ENCODE measurements around the gene SYCE3. TPM values are rescaled to one million over a fixed set of nuclear protein-coding genes. Genes with fewer than 3 reads are reported as not detected.

SYCE3 gene
- total and polyA plus RNA-seq, 9 of the 15 experiments (the other 6 are each of a cell fraction or from before 2014, with no cell fraction given) = 0.56 TPM; not detected in 8

DNA sequence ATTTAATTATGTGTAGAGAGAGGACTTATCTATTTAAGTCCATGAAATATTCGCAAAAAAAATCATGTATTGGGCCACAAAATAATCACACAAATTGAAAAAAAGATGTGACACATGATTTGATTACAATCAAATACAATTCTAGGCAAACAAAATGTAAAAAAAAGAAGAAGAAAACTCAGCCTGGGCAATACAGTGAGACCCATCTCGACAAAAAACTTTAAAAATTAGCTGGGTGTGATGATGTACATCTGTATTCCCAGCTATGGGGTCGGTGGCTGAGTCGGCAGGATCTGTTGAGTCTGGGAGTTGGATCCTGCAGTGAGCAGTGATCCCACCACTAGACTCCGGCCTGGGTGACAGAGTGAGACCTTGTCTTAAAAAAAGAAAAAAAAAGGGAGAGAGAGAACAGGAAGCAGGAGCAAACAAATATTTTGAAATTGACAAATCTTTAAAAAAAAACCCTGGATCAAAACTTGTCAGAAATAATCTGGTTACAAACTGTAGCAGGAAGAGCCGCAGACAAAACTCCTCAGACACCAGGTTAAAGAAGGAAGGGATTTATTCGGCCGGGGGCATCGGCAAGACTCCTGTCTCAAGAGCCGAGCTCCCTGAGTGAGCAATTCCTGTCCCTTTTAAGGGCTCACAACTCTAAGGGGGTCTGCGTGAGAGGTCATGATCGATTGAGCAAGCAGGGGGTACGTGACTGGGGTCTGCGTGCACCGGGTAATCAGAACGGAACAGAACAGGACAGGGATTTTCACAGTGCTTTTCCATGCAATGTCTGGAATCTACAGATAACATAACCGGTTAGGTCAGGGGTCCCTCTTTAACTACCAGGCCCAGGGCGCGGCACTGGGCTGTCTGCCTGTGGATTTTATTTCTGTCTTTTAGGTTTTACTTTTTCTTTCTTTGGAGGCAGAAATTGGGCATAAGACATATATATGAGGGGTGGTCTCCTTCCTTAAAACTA, 29.6 kb downstream of the SYCE3 start:
- DNase-seq (ENCODE audit: extremely low read depth in 1 of 4, low spot score in 3 of 4) (peak in 1 of 4 experiments; percentile 49), ATAC-seq (peak; percentile 72), FAIRE-seq (peak; percentile 57)
- H3K9ac ChIP-seq (ENCODE audit: insufficient read depth in 1 of 2, low read depth in 2 of 2, low read length in 2 of 2) = 0 out of 4 replicates have a peak overlapping the region, but pooled peaks of 1 of the 2 experiments have one; percentile 25
- peaks cover 10 to 36% of the 10 kb centered on the region in 2 experiments; a peak in 4 of 5 replicates for H3K4me1 ChIP-seq (replicated peaks in 1 of 2; ENCODE audit: control insufficient read depth in 2 of 2, insufficient read depth in 2 of 2, low read length in 2 of 2)
- no peaks in the 10 kb centered on the region for H3K9me1 ChIP-seq (ENCODE audit: control insufficient read depth, insufficient read depth, low read length)
- H3K27ac ChIP-seq (ENCODE audit: extremely low read depth, low read depth, low read length) = peak overlapping the region; percentile 74; the same call in 2 of the 3 replicates
- POLR2A ChIA-PET = interaction anchor here (0.6 to 0.8 kb wide), 3 partner anchors 15 to 56 kb away, joined by 3 read pairs; no protein-coding TSS in a partner anchor
- intact Hi-C loops (cut with micrococcal nuclease) (no loop called here), in situ Hi-C loops (cut with MboI) (no loop called here)
- no peaks in the 10 kb centered on the region for H3K27me3 ChIP-seq (ENCODE audit: control insufficient read depth in 2 of 2, insufficient read depth in 2 of 2, low read length in 2 of 2)
- no peaks in the 10 kb centered on the region for H3K79me2 ChIP-seq (ENCODE audit: control insufficient read depth, insufficient read depth, low read length)
- WGBS (ENCODE audit: insufficient coverage, low coverage, missing lambda C conversion rate) = 15% methylated on average over 19 of the region's 19 CpGs
- BruUV-seq (replicated peaks) = no TSS peak
- H3K9me3 ChIP-seq (replicated peaks; ENCODE audit: control insufficient read depth, insufficient read depth, low read depth, low read length) = 0 out of 2 replicates have a peak, but pooled peaks cover 2% of the 10 kb centered on the region
- H3K36me3 ChIP-seq (ENCODE audit: control insufficient read depth, insufficient read depth, low read length) = no peaks in the 10 kb centered on the region
- peak overlapping the region; percentile 55; the same call in 1 of the 2 replicates for H3K4me2 ChIP-seq (ENCODE audit: insufficient read depth, low read length)
- H3K4me3 ChIP-seq = no peak overlapping the region
- CTCF ChIA-PET (ENCODE audit: low intra/inter-chr PET ratio) = no interaction called here
- H4K20me1 ChIP-seq (replicated peaks; ENCODE audit: control insufficient read depth, insufficient read depth, low read length) = no peaks in the 10 kb centered on the region
- no peak overlapping the region for H2AFZ ChIP-seq (ENCODE audit: low read depth, low read length)
- TF ChIP-seq HDAC1 (IDR thresholded peaks at IDR 0.05) = peak in 1 of 2 experiments; percentile 73; a peak in 2 of 4 replicates
- no peak for TF ChIP-seq ZBED1 (IDR thresholded peaks at IDR 0.05)
- peak; percentile 54 for TF ChIP-seq ZNF121 (CRISPR knock-in tag; conservative IDR thresholded peaks at IDR 0.05)
- peak; percentile 76 for TF ChIP-seq NCOR1 (IDR thresholded peaks at IDR 0.05)
- no peak for TF ChIP-seq CC2D1A (IDR thresholded peaks at IDR 0.05)
- TF ChIP-seq, protein P1, sequence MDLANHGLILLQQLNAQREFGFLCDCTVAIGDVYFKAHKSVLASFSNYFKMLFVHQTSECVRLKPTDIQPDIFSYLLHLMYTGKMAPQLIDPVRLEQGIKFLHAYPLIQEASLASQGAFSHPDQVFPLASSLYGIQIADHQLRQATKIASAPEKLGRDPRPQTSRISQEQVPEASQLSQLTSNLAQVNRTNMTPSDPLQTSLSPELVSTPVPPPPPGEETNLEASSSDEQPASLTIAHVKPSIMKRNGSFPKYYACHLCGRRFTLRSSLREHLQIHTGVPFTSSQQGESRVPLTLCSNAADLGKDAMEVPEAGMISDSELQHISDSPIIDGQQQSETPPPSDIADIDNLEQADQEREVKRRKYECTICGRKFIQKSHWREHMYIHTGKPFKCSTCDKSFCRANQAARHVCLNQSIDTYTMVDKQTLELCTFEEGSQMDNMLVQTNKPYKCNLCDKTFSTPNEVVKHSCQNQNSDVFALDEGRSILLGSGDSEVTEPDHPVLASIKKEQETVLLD (IDR thresholded peaks at IDR 0.05) = no peak
- TF ChIP-seq ZNF134 (CRISPR knock-in tag; conservative IDR thresholded peaks at IDR 0.05) = no peak
- TF ChIP-seq NFIC (IDR thresholded peaks at IDR 0.05) = peak; percentile 35; the same call in 1 of the 2 replicates
- peak; percentile 81 for TF ChIP-seq SMAD4 (CRISPR knock-in tag; conservative IDR thresholded peaks at IDR 0.05)
- TF ChIP-seq, protein P2, sequence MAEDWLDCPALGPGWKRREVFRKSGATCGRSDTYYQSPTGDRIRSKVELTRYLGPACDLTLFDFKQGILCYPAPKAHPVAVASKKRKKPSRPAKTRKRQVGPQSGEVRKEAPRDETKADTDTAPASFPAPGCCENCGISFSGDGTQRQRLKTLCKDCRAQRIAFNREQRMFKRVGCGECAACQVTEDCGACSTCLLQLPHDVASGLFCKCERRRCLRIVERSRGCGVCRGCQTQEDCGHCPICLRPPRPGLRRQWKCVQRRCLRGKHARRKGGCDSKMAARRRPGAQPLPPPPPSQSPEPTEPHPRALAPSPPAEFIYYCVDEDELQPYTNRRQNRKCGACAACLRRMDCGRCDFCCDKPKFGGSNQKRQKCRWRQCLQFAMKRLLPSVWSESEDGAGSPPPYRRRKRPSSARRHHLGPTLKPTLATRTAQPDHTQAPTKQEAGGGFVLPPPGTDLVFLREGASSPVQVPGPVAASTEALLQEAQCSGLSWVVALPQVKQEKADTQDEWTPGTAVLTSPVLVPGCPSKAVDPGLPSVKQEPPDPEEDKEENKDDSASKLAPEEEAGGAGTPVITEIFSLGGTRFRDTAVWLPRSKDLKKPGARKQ (CRISPR knock-in tag; IDR thresholded peaks at IDR 0.05) = no peak
- TF ChIP-seq, protein P3, sequence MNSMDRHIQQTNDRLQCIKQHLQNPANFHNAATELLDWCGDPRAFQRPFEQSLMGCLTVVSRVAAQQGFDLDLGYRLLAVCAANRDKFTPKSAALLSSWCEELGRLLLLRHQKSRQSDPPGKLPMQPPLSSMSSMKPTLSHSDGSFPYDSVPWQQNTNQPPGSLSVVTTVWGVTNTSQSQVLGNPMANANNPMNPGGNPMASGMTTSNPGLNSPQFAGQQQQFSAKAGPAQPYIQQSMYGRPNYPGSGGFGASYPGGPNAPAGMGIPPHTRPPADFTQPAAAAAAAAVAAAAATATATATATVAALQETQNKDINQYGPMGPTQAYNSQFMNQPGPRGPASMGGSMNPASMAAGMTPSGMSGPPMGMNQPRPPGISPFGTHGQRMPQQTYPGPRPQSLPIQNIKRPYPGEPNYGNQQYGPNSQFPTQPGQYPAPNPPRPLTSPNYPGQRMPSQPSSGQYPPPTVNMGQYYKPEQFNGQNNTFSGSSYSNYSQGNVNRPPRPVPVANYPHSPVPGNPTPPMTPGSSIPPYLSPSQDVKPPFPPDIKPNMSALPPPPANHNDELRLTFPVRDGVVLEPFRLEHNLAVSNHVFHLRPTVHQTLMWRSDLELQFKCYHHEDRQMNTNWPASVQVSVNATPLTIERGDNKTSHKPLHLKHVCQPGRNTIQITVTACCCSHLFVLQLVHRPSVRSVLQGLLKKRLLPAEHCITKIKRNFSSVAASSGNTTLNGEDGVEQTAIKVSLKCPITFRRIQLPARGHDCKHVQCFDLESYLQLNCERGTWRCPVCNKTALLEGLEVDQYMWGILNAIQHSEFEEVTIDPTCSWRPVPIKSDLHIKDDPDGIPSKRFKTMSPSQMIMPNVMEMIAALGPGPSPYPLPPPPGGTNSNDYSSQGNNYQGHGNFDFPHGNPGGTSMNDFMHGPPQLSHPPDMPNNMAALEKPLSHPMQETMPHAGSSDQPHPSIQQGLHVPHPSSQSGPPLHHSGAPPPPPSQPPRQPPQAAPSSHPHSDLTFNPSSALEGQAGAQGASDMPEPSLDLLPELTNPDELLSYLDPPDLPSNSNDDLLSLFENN (IDR thresholded peaks at IDR 0.05; ENCODE audit: low read depth in 2 of 2, low read length in 2 of 2) = peak in 1 of 2 experiments; percentile 38; a peak in 1 of 4 replicates
- TF ChIP-seq EZH2 (IDR thresholded peaks at IDR 0.05; ENCODE audit: borderline replicate concordance, low read depth, low read length) = no peak
- 0 out of 2 replicates have a peak, but pooled peaks have one; percentile 19 for TF ChIP-seq GATA2 (CRISPR knock-in tag; IDR thresholded peaks at IDR 0.05)
- TF ChIP-seq SRF (CRISPR knock-in tag; IDR thresholded peaks at IDR 0.05) = no peak
- TF ChIP-seq IRF2 (CRISPR knock-in tag; IDR thresholded peaks at IDR 0.05) = no peak

Measured in K562 (cell line).